ENCODE data around the gene NEDD4. TPM values are rescaled to one million over a fixed set of nuclear protein-coding genes. Genes with fewer than 3 reads are reported as not detected.
"Not testable (repeated sequence)": the region's sequence is repeated elsewhere in the genome, so short reads cannot be mapped to it uniquely, and the experiment has no call there.

The NEDD4 gene
- total RNA-seq, 1 donor from 2014 or later, result 55.4 TPM

- H3K27ac Mint-ChIP-seq (ENCODE audit: unreplicated experiment), result no peak overlapping the region
- DNase-seq (ENCODE audit: low read depth) (no peak), FAIRE-seq (no peak)
- peaks cover 8% of the 10 kb centered on the region for H3K9me3 Mint-ChIP-seq (ENCODE audit: unreplicated experiment)
- TF ChIP-seq EZH2 (IDR thresholded peaks at IDR 0.05; ENCODE audit: insufficient read depth, low read length) (no peak), CTCF (IDR thresholded peaks at IDR 0.05; ENCODE audit: insufficient read depth, low read depth, low read length) (no peak)
- Histone ChIP-seq H2AFZ (ENCODE audit: low read depth, low read length) (no peak overlapping the region), H3K9me3 (ENCODE audit: insufficient read depth, low read depth, low read length) (no peaks in the 10 kb centered on the region), H3K4me3 (ENCODE audit: insufficient read depth, low read depth, low read length) (no peak overlapping the region), H3K27me3 (ENCODE audit: insufficient read depth, low read length) (no peaks in the 10 kb centered on the region), H3K4me2 (ENCODE audit: low read length) (no peak overlapping the region), H3K36me3 (ENCODE audit: insufficient read depth, low read length) (no peaks in the 10 kb centered on the region), H3K4me1 (ENCODE audit: insufficient read depth, low read length) (peaks cover 2% of the 10 kb centered on the region), H3K79me2 (ENCODE audit: insufficient read depth, low read length) (no peaks in the 10 kb centered on the region), H3K27ac (ENCODE audit: low read depth, low read length) (no peak overlapping the region), H4K20me1 (ENCODE audit: insufficient read depth, low read length) (no peaks in the 10 kb centered on the region), H3K9ac (ENCODE audit: low read length) (no peak overlapping the region)
- peaks cover 4% of the 10 kb centered on the region for H3K4me1 Mint-ChIP-seq (ENCODE audit: low read depth, unreplicated experiment)
- no peaks in the 10 kb centered on the region for H3K36me3 Mint-ChIP-seq (ENCODE audit: low read depth, unreplicated experiment)
- no peaks in the 10 kb centered on the region for H3K27me3 Mint-ChIP-seq (ENCODE audit: low read depth, unreplicated experiment)
- no peak overlapping the region for H3K4me3 Mint-ChIP-seq (ENCODE audit: unreplicated experiment)
These were observed 207.1 kb downstream of the NEDD4 start for GRCh38 chr15:55786341-55786740.

- H3K36me3 Mint-ChIP-seq (ENCODE audit: low read depth, unreplicated experiment); H3K4me1 Mint-ChIP-seq (ENCODE audit: low read depth, unreplicated experiment); FAIRE-seq; H3K4me3 ChIP-seq (ENCODE audit: insufficient read depth, low read depth, low read length); H3K27ac Mint-ChIP-seq (ENCODE audit: unreplicated experiment); H3K4me3 Mint-ChIP-seq (ENCODE audit: unreplicated experiment); H3K36me3 ChIP-seq (ENCODE audit: insufficient read depth, low read length); H3K9me3 ChIP-seq (ENCODE audit: insufficient read depth, low read depth, low read length); H3K27ac ChIP-seq (ENCODE audit: low read depth, low read length); H3K4me1 ChIP-seq (ENCODE audit: insufficient read depth, low read length); H3K27me3 Mint-ChIP-seq (ENCODE audit: low read depth, unreplicated experiment); H4K20me1 ChIP-seq (ENCODE audit: insufficient read depth, low read length); H3K79me2 ChIP-seq (ENCODE audit: insufficient read depth, low read length); DNase-seq (ENCODE audit: low read depth); H3K9ac ChIP-seq (ENCODE audit: low read length); H3K9me3 Mint-ChIP-seq (ENCODE audit: unreplicated experiment); H3K27me3 ChIP-seq (ENCODE audit: insufficient read depth, low read length); H2AFZ ChIP-seq (ENCODE audit: low read depth, low read length); H3K4me2 ChIP-seq (ENCODE audit: low read length): not testable (repeated sequence)
These were observed 207.8 kb downstream of the NEDD4 start for GRCh38 chr15:55785593-55785992.

GRCh38 chr15:55784286-55784685 is 209.1 kb downstream of the NEDD4 start:
- Histone ChIP-seq H3K4me1 (ENCODE audit: insufficient read depth, low read length) (no peaks in the 10 kb centered on the region), H3K4me3 (ENCODE audit: insufficient read depth, low read depth, low read length) (no peak overlapping the region), H3K9ac (ENCODE audit: low read length) (no peak overlapping the region), H2AFZ (ENCODE audit: low read depth, low read length) (no peak overlapping the region), H3K27me3 (ENCODE audit: insufficient read depth, low read length) (no peaks in the 10 kb centered on the region), H3K9me3 (ENCODE audit: insufficient read depth, low read depth, low read length) (peaks cover 2% of the 10 kb centered on the region), H3K36me3 (ENCODE audit: insufficient read depth, low read length) (no peaks in the 10 kb centered on the region), H3K79me2 (ENCODE audit: insufficient read depth, low read length) (no peaks in the 10 kb centered on the region), H3K4me2 (ENCODE audit: low read length) (no peak overlapping the region), H3K27ac (ENCODE audit: low read depth, low read length) (no peak overlapping the region), H4K20me1 (ENCODE audit: insufficient read depth, low read length) (no peaks in the 10 kb centered on the region)
- FAIRE-seq (no peak), DNase-seq (ENCODE audit: low read depth) (peak; percentile 22)
- H3K4me3 Mint-ChIP-seq (ENCODE audit: unreplicated experiment), result no peak overlapping the region
- H3K27ac Mint-ChIP-seq (ENCODE audit: unreplicated experiment), result no peak overlapping the region
- no peaks in the 10 kb centered on the region for H3K27me3 Mint-ChIP-seq (ENCODE audit: low read depth, unreplicated experiment)
- H3K4me1 Mint-ChIP-seq (ENCODE audit: low read depth, unreplicated experiment), result peaks cover 2% of the 10 kb centered on the region
- H3K36me3 Mint-ChIP-seq (ENCODE audit: low read depth, unreplicated experiment), result no peaks in the 10 kb centered on the region
- TF ChIP-seq CTCF (IDR thresholded peaks at IDR 0.05; ENCODE audit: insufficient read depth, low read depth, low read length) (no peak), EZH2 (IDR thresholded peaks at IDR 0.05; ENCODE audit: insufficient read depth, low read length) (no peak)
- H3K9me3 Mint-ChIP-seq (ENCODE audit: unreplicated experiment), result peaks cover 5% of the 10 kb centered on the region

Data from astrocyte (in vitro differentiated cells and primary cell).